PFSK-1 (cell line): ENCODE results near the gene CMTM4.

Experiments
- FOXP2 ChIP-seq: optimal IDR thresholded peaks from 2 replicates; pipeline ENCODE3; 2011; ENCODE audit warnings: borderline replicate concordance, control low read depth, inconsistent platforms; ENCODE audit not compliant: insufficient read depth; ENCODE audit errors: extremely low read length, extremely low read depth
- POLR2AphosphoS5 ChIP-seq: IDR thresholded peaks from 2 replicates; pipeline ENCODE4 v1.6.1; 2012; ENCODE audit warnings: low read depth, mild to moderate bottlenecking, control low read depth, low read length, moderate library complexity
- REST ChIP-seq, 2 experiments: IDR thresholded peaks; 2 replicates each; pipeline versions ENCODE4 v1.6.1 to v1.8.0; 2011 to 2012; ENCODE audit warnings: low read depth in 2 of 2, low read length in 2 of 2, control low read depth in 1 of 2, inconsistent platforms in 1 of 2, mild to moderate bottlenecking in 1 of 2, moderate library complexity in 1 of 2; ENCODE audit not compliant: insufficient read depth in 1 of 2
- SIN3A ChIP-seq: IDR thresholded peaks from 2 replicates; pipeline ENCODE4 v1.6.1; 2012; ENCODE audit warnings: mild to moderate bottlenecking, low read length, moderate library complexity, borderline replicate concordance; ENCODE audit not compliant: insufficient read depth
- TAF1 ChIP-seq: IDR thresholded peaks from 2 replicates; pipeline ENCODE4 v1.6.1; 2012; ENCODE audit warnings: low read length, control low read depth, borderline replicate concordance; ENCODE audit not compliant: insufficient read depth

Gene CMTM4

GRCh38 chr16:66701026-66701425, 4.5 kb upstream of the CMTM4 start:
- TF ChIP-seq POLR2AphosphoS5: no peak
- no peak for TF ChIP-seq FOXP2
- no peak for TF ChIP-seq TAF1
- no peak for TF ChIP-seq REST (IDR thresholded peaks at IDR 0.05; ENCODE audit: insufficient read depth in 1 of 2, low read depth in 2 of 2, low read length in 2 of 2)

- TF ChIP-seq FOXP2 (no peak), POLR2AphosphoS5 (no peak), REST (IDR thresholded peaks at IDR 0.05; ENCODE audit: insufficient read depth in 1 of 2, low read depth in 2 of 2, low read length in 2 of 2) (no peak), SIN3A (no peak), TAF1 (no peak)
Measured at GRCh38 chr16:66699898-66700297, 3.4 kb upstream of the CMTM4 start.

- TF ChIP-seq POLR2AphosphoS5 (no peak), FOXP2 (no peak), SIN3A (no peak), TAF1 (no peak), REST (IDR thresholded peaks at IDR 0.05; ENCODE audit: insufficient read depth in 1 of 2, low read depth in 2 of 2, low read length in 2 of 2) (no peak)
Measured at GRCh38 chr16:66698046-66698445, 1.5 kb upstream of the CMTM4 start.

GRCh38 chr16:66695935-66696668, 441 bp downstream of the CMTM4 start:
- TF ChIP-seq SIN3A: no peak
- no peak for TF ChIP-seq FOXP2
- no peak for TF ChIP-seq POLR2AphosphoS5
- no peak for TF ChIP-seq TAF1
- TF ChIP-seq REST (IDR thresholded peaks at IDR 0.05; ENCODE audit: insufficient read depth in 1 of 2, low read depth in 2 of 2, low read length in 2 of 2): no peak
